Measurements from ENCODE around the gene DES. TPM values are rescaled to one million over a fixed set of nuclear protein-coding genes. Genes with fewer than 3 reads are reported as not detected.

The DES gene
- total RNA-seq, 1 donor from 2014 or later, result 182 TPM

DNA sequence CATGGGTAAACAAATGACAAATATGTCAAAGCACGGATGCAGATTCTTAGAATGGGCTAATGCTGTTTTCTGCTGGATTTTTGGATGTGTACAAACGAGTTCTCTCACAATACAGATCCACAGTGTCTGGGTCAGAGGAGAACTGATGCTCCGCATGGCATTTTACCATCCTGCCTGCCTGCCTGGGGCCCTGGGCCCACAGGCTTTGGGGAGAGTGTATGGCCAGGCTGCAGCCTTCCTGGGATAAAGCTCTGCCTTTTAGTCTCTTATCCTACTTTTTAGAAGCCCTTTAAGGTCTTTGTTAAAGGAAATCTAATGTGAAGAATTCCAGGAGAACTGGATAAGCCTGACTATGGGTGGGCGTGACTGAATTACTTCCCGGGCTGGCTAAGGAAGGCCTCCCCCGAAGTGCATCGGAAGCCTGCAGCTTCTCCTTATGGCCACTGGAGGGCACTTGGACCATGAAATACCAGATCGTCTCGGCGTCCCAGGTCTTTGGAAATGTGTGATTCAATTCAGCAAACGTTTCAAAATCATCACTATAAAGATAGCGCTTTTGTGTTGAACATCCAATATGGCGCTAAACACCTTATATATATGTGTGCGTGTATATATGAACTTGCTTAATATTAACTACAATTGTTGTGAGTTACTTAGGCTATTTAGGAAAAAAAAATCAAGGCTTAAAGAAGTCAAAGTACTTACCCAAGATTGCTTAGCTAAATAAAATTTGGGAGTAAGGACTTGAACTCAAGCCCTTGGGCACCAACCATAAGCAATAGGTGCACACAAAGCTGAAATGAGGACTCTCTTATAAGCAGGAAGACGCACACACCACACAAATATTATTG is 15.3 kb upstream of the DES start:
- peak overlapping the region; percentile 88 to 94 for H3K27ac ChIP-seq
- no peaks in the 10 kb centered on the region for H3K27me3 ChIP-seq
- TF ChIP-seq CTCF (IDR thresholded peaks at IDR 0.05), result peak; percentile 90 to 95 (median 93)
- intact Hi-C loops (cut with DNase I), result loop anchor here (1.0 to 5.0 kb wide), 4 partner anchors 28 to 239 kb away; no protein-coding TSS in a partner anchor
- no peaks in the 10 kb centered on the region for H3K36me3 ChIP-seq
- H3K4me3 ChIP-seq, result no peak overlapping the region
- H3K4me1 ChIP-seq, result peaks cover 23 to 42% of the 10 kb centered on the region in 2 donors
- no peaks in the 10 kb centered on the region for H3K9me3 ChIP-seq
- DNase-seq (ENCODE audit: low spot score in 2 of 2), result peak in 1 of 2 donors; percentile 88

GRCh38 chr2:219403861-219404260 is 14.3 kb upstream of the DES start:
- H3K4me3 ChIP-seq, result no peak overlapping the region
- peaks cover 23 to 42% of the 10 kb centered on the region in 2 donors for H3K4me1 ChIP-seq
- TF ChIP-seq CTCF (IDR thresholded peaks at IDR 0.05), result no peak
- peak overlapping the region; percentile 88 to 94 for H3K27ac ChIP-seq
- no peaks in the 10 kb centered on the region for H3K36me3 ChIP-seq
- H3K27me3 ChIP-seq, result no peaks in the 10 kb centered on the region
- intact Hi-C loops (cut with DNase I), result loop anchor here (1.0 to 5.0 kb wide), 4 partner anchors 27 to 238 kb away; no protein-coding TSS in a partner anchor
- DNase-seq (ENCODE audit: low spot score in 2 of 2), result no peak
- no peaks in the 10 kb centered on the region for H3K9me3 ChIP-seq

DNA sequence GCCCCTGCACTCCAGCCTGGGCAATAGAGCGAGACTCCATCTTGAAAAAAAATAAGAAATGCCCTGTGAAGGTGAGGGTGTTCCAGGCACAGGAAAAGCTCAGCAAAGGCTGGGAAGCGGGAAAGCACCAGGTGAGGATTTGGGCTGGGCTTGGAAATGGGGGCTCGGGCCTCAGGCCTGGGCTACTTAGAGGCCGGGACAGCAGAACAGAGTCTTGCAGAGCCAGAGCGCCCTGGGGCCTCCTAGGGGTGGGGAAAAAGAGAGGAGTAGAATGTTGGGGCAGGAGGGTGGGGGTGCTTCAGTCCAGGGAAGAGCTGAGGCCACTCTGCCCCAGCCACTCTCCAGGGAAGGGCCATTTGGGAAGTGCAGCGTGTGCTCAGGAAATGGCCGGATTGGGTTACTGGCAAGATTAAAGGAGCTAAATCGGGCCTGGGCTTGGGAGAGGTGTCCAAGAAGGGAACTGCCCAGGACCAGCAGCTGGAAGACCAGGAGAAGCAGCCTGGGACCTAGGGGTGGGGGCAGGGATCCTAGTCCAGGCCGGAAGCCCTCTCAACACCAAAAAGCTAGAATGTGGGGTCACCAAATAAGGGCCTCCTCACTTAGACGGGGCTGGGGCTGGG is 13.8 kb upstream of the DES start:
- H3K4me1 ChIP-seq, result peaks cover 23 to 42% of the 10 kb centered on the region in 2 donors
- no peaks in the 10 kb centered on the region for H3K9me3 ChIP-seq
- TF ChIP-seq CTCF (IDR thresholded peaks at IDR 0.05), result no peak
- H3K27ac ChIP-seq, result peak overlapping the region; percentile 88 to 94
- H3K4me3 ChIP-seq, result no peak overlapping the region
- H3K27me3 ChIP-seq, result no peaks in the 10 kb centered on the region
- no peaks in the 10 kb centered on the region for H3K36me3 ChIP-seq
- peak; percentile 35 to 79 for DNase-seq (ENCODE audit: low spot score in 2 of 2)
- intact Hi-C loops (cut with DNase I), result loop anchor here (5.0 kb wide), 1 partner anchor 238 kb away; no protein-coding TSS in a partner anchor

DNA sequence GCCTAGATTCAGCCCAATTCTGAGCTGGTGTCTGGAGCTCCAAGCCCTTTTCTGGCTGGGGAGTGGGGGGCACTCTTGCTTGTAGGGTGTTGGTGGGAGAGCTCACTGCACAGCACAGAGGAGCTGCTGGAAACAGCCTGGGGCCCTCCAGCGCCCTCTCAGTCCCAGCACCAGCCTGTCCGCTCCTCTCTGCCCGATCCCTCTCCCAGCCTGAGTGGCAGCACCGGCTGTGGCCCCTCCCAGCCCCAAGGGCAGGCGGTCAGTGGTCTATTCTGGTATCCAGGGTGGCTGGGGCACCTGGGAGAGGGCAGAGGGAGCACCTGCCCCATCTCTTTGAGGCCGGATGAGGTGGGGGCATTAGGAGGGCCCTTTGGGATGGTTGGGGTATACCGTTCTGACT is 13.2 kb upstream of the DES start:
- no peak for TF ChIP-seq CTCF (IDR thresholded peaks at IDR 0.05)
- Histone ChIP-seq H3K9me3 (no peaks in the 10 kb centered on the region), H3K4me1 (peaks cover 23 to 42% of the 10 kb centered on the region in 2 donors), H3K4me3 (no peak overlapping the region), H3K36me3 (no peaks in the 10 kb centered on the region), H3K27me3 (no peaks in the 10 kb centered on the region), H3K27ac (peak overlapping the region; percentile 88 to 94)
- intact Hi-C loops (cut with DNase I), result loop anchor here (5.0 kb wide), 2 partner anchors 37 to 237 kb away; no protein-coding TSS in a partner anchor
- DNase-seq (ENCODE audit: low spot score in 2 of 2), result no peak

DNA sequence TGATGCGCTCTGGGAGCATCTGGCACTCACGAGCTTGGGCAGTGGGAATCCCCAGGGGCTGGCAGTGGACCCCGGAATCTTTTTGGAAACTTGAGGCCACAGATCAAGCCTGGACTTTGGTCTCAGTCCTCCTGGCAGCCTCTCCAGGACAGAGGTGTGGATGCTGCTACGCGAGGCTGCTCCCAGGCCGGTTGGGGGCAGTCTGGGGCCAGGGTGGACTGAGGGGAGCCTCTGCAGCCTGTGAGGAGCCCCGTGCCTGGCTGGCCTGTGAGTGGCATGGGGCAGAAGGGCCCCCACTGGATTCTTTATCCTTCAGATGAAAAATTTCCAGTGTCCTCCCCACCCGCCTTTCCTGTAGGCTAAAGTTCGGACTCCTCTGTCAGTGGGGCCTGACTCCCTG is 12.7 kb upstream of the DES start:
- TF ChIP-seq CTCF (IDR thresholded peaks at IDR 0.05), result peak in 1 of 3 experiments; percentile 23
- no peak overlapping the region for H3K4me3 ChIP-seq
- no peak for DNase-seq (ENCODE audit: low spot score in 2 of 2)
- no peaks in the 10 kb centered on the region for H3K36me3 ChIP-seq
- peak overlapping the region; percentile 88 to 94 for H3K27ac ChIP-seq
- no peaks in the 10 kb centered on the region for H3K9me3 ChIP-seq
- intact Hi-C loops (cut with DNase I), result loop anchor here (5.0 kb wide), 1 partner anchor 37 kb away; no protein-coding TSS in a partner anchor
- peaks cover 23 to 42% of the 10 kb centered on the region in 2 donors for H3K4me1 ChIP-seq
- H3K27me3 ChIP-seq, result no peaks in the 10 kb centered on the region
